HG03175 (cell line): ENCODE measurements around the gene ABHD10.

Experiments
- ATAC-seq: cut with Tn5 transposase; IDR thresholded peaks from one replicate; pipeline ENCODE4 v1.9.1; 2021; ENCODE audit warnings: mild to moderate bottlenecking, moderate library complexity; ENCODE audit not compliant: unreplicated experiment

ABHD10 gene

GRCh38 chr3:111963424-111963823 lies 15.4 kb upstream of the ABHD10 start:
- ATAC-seq, result no peak

GRCh38 chr3:111965484-111965883 lies 13.3 kb upstream of the ABHD10 start:
- ATAC-seq, result no peak

GRCh38 chr3:111967068-111967467 lies 11.8 kb upstream of the ABHD10 start:
- no peak for ATAC-seq

GRCh38 chr3:111967651-111968274 lies 11.1 kb upstream of the ABHD10 start:
- peak; percentile 96 for ATAC-seq

GRCh38 chr3:111968319-111969054 lies 10.3 kb upstream of the ABHD10 start:
- no peak for ATAC-seq

GRCh38 chr3:111970376-111970775 lies 8.4 kb upstream of the ABHD10 start:
- ATAC-seq, result no peak

GRCh38 chr3:111971533-111972130 lies 7.2 kb upstream of the ABHD10 start:
- no peak for ATAC-seq

- ATAC-seq, result no peak
These were observed 5.9 kb upstream of the ABHD10 start for GRCh38 chr3:111972891-111973290.

- no peak for ATAC-seq
These were observed 3.7 kb upstream of the ABHD10 start for GRCh38 chr3:111975131-111975530.

- no peak for ATAC-seq
These were observed 2.6 kb upstream of the ABHD10 start for GRCh38 chr3:111976254-111976653.

- ATAC-seq, result peak; percentile 43
These were observed 710 bp downstream of the ABHD10 start for GRCh38 chr3:111979434-111980038.

GRCh38 chr3:111980716-111981456 lies 2.1 kb downstream of the ABHD10 start:
- ATAC-seq, result no peak

- ATAC-seq, result no peak
These were observed 2.6 kb downstream of the ABHD10 start for GRCh38 chr3:111981457-111981763.

GRCh38 chr3:111984636-111985298 lies 5.9 kb downstream of the ABHD10 start:
- no peak for ATAC-seq

- no peak for ATAC-seq
These were observed 8.0 kb downstream of the ABHD10 start for GRCh38 chr3:111986800-111987199.

GRCh38 chr3:111989061-111989678 lies 10.3 kb downstream of the ABHD10 start:
- peak; percentile 92 for ATAC-seq

GRCh38 chr3:111993038-111993437 lies 14.2 kb downstream of the ABHD10 start:
- no peak for ATAC-seq

GRCh38 chr3:111998636-111999483 lies 20.0 kb downstream of the ABHD10 start, which contains the start of gene TAGLN3:
TSS of gene TAGLN3 (plus strand) at chr3:111998922. CDS start at chr3:111999423, 501 bp downstream.
- ATAC-seq, result no peak
